Fibroblast of the conjunctiva (primary cell): ENCODE results near the gene ODAD2.
A peak's percentile ranks its signal among the peaks of the same experiment; 100 is the strongest.

Source experiments
- DNase-seq: peaks from one replicate; pipeline ENCODE4 v3.0.0-alpha.2; 2010; ENCODE audit warnings: low read depth

ODAD2 gene

GRCh38 chr10:27838901-27839300 lies 160.0 kb downstream of the ODAD2 start:
- no peak for DNase-seq

- DNase-seq, result no peak
These were observed 160.5 kb downstream of the ODAD2 start for GRCh38 chr10:27838361-27838760.

- DNase-seq, result no peak
These were observed 164.4 kb downstream of the ODAD2 start for GRCh38 chr10:27834476-27834875.

- DNase-seq, result no peak
These were observed 165.1 kb downstream of the ODAD2 start for GRCh38 chr10:27833792-27834191.

- no peak for DNase-seq
These were observed 166.1 kb downstream of the ODAD2 start for GRCh38 chr10:27832826-27833225.

- no peak for DNase-seq
These were observed 172.5 kb downstream of the ODAD2 start for GRCh38 chr10:27826369-27826768.

- DNase-seq, result peak; percentile 3
These were observed 176.6 kb downstream of the ODAD2 start for GRCh38 chr10:27822301-27822700.

GRCh38 chr10:27820637-27821036 lies 178.2 kb downstream of the ODAD2 start:
- DNase-seq, result no peak

GRCh38 chr10:27819781-27820531 lies 178.9 kb downstream of the ODAD2 start:
- DNase-seq, result no peak

GRCh38 chr10:27816320-27816719 lies 182.6 kb downstream of the ODAD2 start:
- DNase-seq, result no peak

- no peak for DNase-seq
These were observed 183.0 kb downstream of the ODAD2 start for GRCh38 chr10:27815846-27816245.

- DNase-seq, result no peak
These were observed 183.6 kb downstream of the ODAD2 start for GRCh38 chr10:27815261-27815660.

- no peak for DNase-seq
These were observed 193.7 kb downstream of the ODAD2 start for GRCh38 chr10:27805180-27805579.

GRCh38 chr10:27804136-27804535 lies 194.7 kb downstream of the ODAD2 start:
- DNase-seq, result no peak

GRCh38 chr10:27801171-27801785 lies 197.6 kb downstream of the ODAD2 start:
- no peak for DNase-seq

- DNase-seq, result no peak
These were observed 199.8 kb downstream of the ODAD2 start for GRCh38 chr10:27799046-27799445.

GRCh38 chr10:27794157-27794556 lies 204.7 kb downstream of the ODAD2 start:
- no peak for DNase-seq

- no peak for DNase-seq
These were observed 206.7 kb downstream of the ODAD2 start for GRCh38 chr10:27792216-27792615.

GRCh38 chr10:27784272-27784671 lies 214.6 kb downstream of the ODAD2 start:
- no peak for DNase-seq

- DNase-seq, result peak; percentile 21
These were observed 215.2 kb downstream of the ODAD2 start for GRCh38 chr10:27783660-27784059.

GRCh38 chr10:27779462-27780015 lies 219.3 kb downstream of the ODAD2 start:
- peak; percentile 8 for DNase-seq

GRCh38 chr10:27774831-27775230 lies 224.0 kb downstream of the ODAD2 start:
- DNase-seq, result no peak

- no peak for DNase-seq
These were observed 227.6 kb downstream of the ODAD2 start for GRCh38 chr10:27771231-27771630.

GRCh38 chr10:27770181-27770580 lies 228.7 kb downstream of the ODAD2 start:
- DNase-seq, result no peak
